ENCODE results near the gene AGXT2.

AGXT2 gene

DNA sequence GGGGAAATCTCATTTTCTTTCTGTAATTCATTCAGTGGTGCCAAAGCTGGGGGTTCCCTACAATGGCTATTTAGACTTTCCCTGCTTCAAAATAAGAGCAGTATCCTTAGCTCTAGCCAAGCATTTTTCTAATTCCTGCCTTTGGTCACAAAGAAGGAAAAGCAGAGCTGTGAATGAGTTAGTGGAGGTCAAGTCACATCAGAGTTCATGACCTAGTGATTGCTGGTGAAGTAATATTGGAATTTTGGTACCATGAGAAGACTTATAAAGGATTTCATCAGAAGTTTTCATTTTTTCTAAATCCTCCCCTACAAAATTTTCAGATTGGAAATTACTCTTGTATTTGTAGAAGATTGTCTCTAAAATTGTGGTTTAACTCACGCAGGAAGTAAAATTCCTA lies 90.4 kb downstream of the AGXT2 start:
- Histone ChIP-seq H3K4me2 (ENCODE audit: low read length) (no peak overlapping the region), H2AFZ (ENCODE audit: low read depth, low read length) (no peak overlapping the region), H3K27ac (ENCODE audit: low read length) (no peak overlapping the region), H3K9me3 (ENCODE audit: insufficient read depth, low read length) (no peaks in the 10 kb centered on the region), H3K27me3 (ENCODE audit: low read depth, low read length) (no peaks in the 10 kb centered on the region), H3K9ac (ENCODE audit: low read length) (no peak overlapping the region), H3K4me3 (ENCODE audit: low read length) (no peak overlapping the region), H3K36me3 (replicated peaks; ENCODE audit: low read depth, low read length) (peaks cover 13% of the 10 kb centered on the region), H3K79me2 (ENCODE audit: low read length) (no peaks in the 10 kb centered on the region), H3K4me1 (ENCODE audit: low read length) (peaks cover 58% of the 10 kb centered on the region), H4K20me1 (ENCODE audit: insufficient read depth, low read length) (no peaks in the 10 kb centered on the region)
- TF ChIP-seq EZH2phosphoT487 (IDR thresholded peaks at IDR 0.05; ENCODE audit: low read depth) = no peak
- TF ChIP-seq, protein P1, sequence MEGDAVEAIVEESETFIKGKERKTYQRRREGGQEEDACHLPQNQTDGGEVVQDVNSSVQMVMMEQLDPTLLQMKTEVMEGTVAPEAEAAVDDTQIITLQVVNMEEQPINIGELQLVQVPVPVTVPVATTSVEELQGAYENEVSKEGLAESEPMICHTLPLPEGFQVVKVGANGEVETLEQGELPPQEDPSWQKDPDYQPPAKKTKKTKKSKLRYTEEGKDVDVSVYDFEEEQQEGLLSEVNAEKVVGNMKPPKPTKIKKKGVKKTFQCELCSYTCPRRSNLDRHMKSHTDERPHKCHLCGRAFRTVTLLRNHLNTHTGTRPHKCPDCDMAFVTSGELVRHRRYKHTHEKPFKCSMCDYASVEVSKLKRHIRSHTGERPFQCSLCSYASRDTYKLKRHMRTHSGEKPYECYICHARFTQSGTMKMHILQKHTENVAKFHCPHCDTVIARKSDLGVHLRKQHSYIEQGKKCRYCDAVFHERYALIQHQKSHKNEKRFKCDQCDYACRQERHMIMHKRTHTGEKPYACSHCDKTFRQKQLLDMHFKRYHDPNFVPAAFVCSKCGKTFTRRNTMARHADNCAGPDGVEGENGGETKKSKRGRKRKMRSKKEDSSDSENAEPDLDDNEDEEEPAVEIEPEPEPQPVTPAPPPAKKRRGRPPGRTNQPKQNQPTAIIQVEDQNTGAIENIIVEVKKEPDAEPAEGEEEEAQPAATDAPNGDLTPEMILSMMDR (IDR thresholded peaks at IDR 0.05; ENCODE audit: low read depth, low read length) = no peak
